Measurements from ENCODE around the gene HOXC9.

GRCh38 chr12:54002915-54003389, 3.0 kb downstream of the HOXC9 start:
- TF ChIP-seq, protein P1, sequence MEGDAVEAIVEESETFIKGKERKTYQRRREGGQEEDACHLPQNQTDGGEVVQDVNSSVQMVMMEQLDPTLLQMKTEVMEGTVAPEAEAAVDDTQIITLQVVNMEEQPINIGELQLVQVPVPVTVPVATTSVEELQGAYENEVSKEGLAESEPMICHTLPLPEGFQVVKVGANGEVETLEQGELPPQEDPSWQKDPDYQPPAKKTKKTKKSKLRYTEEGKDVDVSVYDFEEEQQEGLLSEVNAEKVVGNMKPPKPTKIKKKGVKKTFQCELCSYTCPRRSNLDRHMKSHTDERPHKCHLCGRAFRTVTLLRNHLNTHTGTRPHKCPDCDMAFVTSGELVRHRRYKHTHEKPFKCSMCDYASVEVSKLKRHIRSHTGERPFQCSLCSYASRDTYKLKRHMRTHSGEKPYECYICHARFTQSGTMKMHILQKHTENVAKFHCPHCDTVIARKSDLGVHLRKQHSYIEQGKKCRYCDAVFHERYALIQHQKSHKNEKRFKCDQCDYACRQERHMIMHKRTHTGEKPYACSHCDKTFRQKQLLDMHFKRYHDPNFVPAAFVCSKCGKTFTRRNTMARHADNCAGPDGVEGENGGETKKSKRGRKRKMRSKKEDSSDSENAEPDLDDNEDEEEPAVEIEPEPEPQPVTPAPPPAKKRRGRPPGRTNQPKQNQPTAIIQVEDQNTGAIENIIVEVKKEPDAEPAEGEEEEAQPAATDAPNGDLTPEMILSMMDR (IDR thresholded peaks at IDR 0.05), result no peak
- no peak for TF ChIP-seq POLR2A (IDR thresholded peaks at IDR 0.05)
